HG02610 (cell line): ENCODE measurements around the gene CST6.

Source experiments
- ATAC-seq: cut with Tn5 transposase; IDR thresholded peaks from one replicate; pipeline ENCODE4 v1.9.1; 2021; ENCODE audit warnings: mild to moderate bottlenecking, moderate library complexity; ENCODE audit not compliant: unreplicated experiment

CST6 gene

GRCh38 chr11:66011785-66012303, at the start of gene CST6:
Gene CST6, plus strand, starts transcription at chr11:66012008. Its CDS starts 37 bp downstream, at chr11:66012045.
- no peak for ATAC-seq

GRCh38 chr11:65962141-65962564, 49.7 kb upstream of the CST6 start:
- ATAC-seq, result no peak

- no peak for ATAC-seq
Observed at GRCh38 chr11:65964906-65965305, 46.9 kb upstream of the CST6 start.

GRCh38 chr11:65965986-65966762, 45.6 kb upstream of the CST6 start:
- ATAC-seq, result no peak

GRCh38 chr11:65967329-65967934, 44.4 kb upstream of the CST6 start:
- ATAC-seq, result no peak

- no peak for ATAC-seq
Observed at GRCh38 chr11:65968600-65969482, 43.0 kb upstream of the CST6 start.

GRCh38 chr11:65972116-65972515, 39.7 kb upstream of the CST6 start:
- no peak for ATAC-seq

- no peak for ATAC-seq
Observed at GRCh38 chr11:65973439-65974110, 38.2 kb upstream of the CST6 start.

GRCh38 chr11:65975771-65976170, 36.0 kb upstream of the CST6 start:
- no peak for ATAC-seq

- no peak for ATAC-seq
Observed at GRCh38 chr11:65976216-65977176, 35.3 kb upstream of the CST6 start.

GRCh38 chr11:65977621-65978390, 34.0 kb upstream of the CST6 start:
- ATAC-seq, result no peak

- ATAC-seq, result no peak
Observed at GRCh38 chr11:65978391-65979238, 33.2 kb upstream of the CST6 start.

GRCh38 chr11:65979261-65979759, 32.5 kb upstream of the CST6 start:
- ATAC-seq, result no peak

GRCh38 chr11:65981101-65981740, 30.6 kb upstream of the CST6 start:
- no peak for ATAC-seq

- ATAC-seq, result no peak
Observed at GRCh38 chr11:65981972-65982823, 29.6 kb upstream of the CST6 start.

- no peak for ATAC-seq
Observed at GRCh38 chr11:65982824-65983588, 28.8 kb upstream of the CST6 start.
